Mucosa of stomach (tissue), 1 donor: Measurements from ENCODE around the gene RBM47.
"Not testable (repeated sequence)": the region's sequence is repeated elsewhere in the genome, so short reads cannot be mapped to it uniquely, and the experiment has no call there.

Experiments
- H3K27me3 ChIP-seq: one replicate; pipeline ENCODE4 v1.7.0; 2013; ENCODE audit warnings: mild to moderate bottlenecking, low read length; ENCODE audit not compliant: control insufficient read depth, insufficient read depth
- H3K36me3 ChIP-seq: one replicate; pipeline ENCODE4 v1.7.0; 2013; ENCODE audit warnings: low read length; ENCODE audit not compliant: control insufficient read depth, insufficient read depth
- H3K4me1 ChIP-seq: one replicate; pipeline ENCODE4 v1.7.0; 2013; ENCODE audit warnings: mild to moderate bottlenecking, low read length; ENCODE audit not compliant: control insufficient read depth, insufficient read depth
- H3K4me3 ChIP-seq: one replicate; pipeline ENCODE4 v1.7.0; 2013; ENCODE audit warnings: low read length
- H3K9ac ChIP-seq: one replicate; pipeline ENCODE4 v1.7.0; 2013; ENCODE audit warnings: mild to moderate bottlenecking, low read length, moderate library complexity
- H3K9me3 ChIP-seq: one replicate; pipeline ENCODE4 v1.7.0; 2013; ENCODE audit warnings: mild to moderate bottlenecking, low read length, moderate library complexity; ENCODE audit not compliant: control insufficient read depth
- donor health status: Pancreatic carcinoma.

The RBM47 gene

DNA sequence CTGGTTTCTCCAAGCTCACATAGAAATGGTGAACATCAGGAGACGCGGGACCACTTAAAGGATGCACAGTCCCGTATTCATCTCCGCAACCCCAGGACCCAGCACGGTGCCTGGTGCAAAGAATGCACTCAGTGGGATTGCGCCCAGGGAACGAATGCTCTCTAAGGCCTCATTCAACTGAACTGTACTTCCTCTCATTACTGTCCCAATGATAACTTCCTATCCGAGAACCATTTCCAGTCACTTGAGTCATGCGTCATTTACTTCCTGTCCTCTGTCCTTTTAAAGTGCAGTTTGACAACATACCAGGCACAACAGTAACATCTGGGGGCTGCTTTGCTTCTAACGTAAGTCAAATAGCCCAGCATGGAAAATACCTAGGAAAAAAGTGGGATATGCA lies 75.7 kb downstream of the RBM47 start:
- H3K9ac ChIP-seq = no peak overlapping the region

DNA sequence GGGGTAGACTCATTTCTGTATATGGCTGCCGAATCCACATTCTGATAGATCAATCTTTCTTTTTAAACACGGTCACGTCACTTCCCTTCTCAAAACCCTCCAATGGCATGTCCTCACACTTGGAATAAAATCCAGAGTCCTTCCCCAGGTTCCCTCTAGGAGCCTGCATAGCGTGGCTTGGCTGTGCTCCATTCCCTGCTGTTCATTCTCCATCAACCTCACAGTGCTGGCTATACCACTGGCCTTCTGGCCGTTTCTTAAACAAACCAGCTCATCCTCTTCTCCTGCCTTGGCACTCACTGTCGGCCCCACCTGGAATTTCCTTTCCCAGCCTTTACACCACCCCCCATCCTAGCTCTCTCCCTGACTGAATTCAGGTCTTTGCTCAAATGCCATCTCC lies 77.1 kb downstream of the RBM47 start:
- H3K9me3 ChIP-seq = no peaks in the 10 kb centered on the region
- H3K4me1 ChIP-seq = peaks cover 19% of the 10 kb centered on the region
- H3K9ac ChIP-seq = no peak overlapping the region
- peaks cover 6% of the 10 kb centered on the region for H3K36me3 ChIP-seq
- H3K4me3 ChIP-seq = no peak overlapping the region
- no peaks in the 10 kb centered on the region for H3K27me3 ChIP-seq

More for the DNA sequence above, 75.7 kb downstream of the RBM47 start:
- H3K36me3 ChIP-seq = no peaks in the 10 kb centered on the region
- H3K9me3 ChIP-seq = no peaks in the 10 kb centered on the region
- no peaks in the 10 kb centered on the region for H3K27me3 ChIP-seq
- H3K4me3 ChIP-seq = no peak overlapping the region
- H3K4me1 ChIP-seq = peaks cover 11% of the 10 kb centered on the region

DNA sequence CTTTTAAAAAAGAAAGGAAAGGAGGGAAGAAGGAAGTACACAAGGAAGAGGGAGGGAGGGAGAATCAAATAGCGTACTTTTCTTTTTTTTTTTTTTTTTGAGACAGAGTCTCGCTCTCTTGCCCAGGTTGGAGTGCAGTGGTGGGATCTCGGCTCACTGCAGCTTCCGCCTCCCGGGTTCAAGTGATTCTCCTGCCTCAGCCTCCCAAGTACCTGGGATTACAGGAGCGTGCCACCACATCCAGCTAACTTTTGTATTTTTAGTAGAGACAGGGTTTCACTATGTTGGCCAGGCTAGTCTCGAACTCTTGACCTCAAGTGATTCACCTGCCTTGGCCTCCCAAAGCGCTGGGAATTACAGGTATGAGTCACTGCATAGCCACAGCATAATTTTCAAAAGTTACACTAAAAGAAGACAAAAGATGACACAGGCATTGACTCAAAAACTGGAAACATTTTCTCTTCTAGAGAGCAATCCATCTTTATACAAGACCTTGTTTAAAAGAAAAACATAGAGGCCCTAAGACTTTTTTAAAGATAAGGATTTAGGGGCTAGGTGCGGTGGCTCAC lies 78.0 kb downstream of the RBM47 start:
- Histone ChIP-seq H3K4me1 (peaks cover 28% of the 10 kb centered on the region), H3K4me3 (peak overlapping the region; percentile 48), H3K9ac (peak overlapping the region; percentile 46), H3K36me3 (peaks cover 11% of the 10 kb centered on the region)
- H3K27me3 ChIP-seq, H3K9me3 ChIP-seq: not testable (repeated sequence)

DNA sequence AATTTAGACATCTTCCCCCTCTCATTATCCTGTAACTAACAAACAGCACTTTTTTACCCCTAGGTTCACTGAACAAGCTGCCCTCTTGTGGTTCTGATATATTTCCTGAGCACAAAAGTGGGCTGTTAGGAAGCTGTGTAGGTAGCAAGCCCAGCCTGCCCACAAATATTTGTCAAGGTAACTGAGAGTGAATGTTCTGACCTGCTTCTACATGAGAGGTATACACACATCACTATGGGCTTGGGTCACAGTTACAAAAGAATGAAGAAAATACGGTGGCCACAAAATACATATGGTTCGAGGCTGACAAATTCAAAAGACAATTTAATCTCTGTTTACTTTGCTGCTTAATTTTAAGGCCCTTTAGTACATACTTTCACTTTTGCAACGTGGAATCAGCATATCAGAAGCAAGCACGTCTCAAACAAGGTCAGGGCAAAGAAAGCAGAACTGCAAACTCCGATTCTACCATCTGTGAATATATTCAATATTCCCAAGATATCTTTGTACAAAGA lies 78.7 kb downstream of the RBM47 start:
- Histone ChIP-seq H3K9ac (peak overlapping the region; percentile 46), H3K36me3 (peaks cover 11% of the 10 kb centered on the region), H3K27me3 (no peaks in the 10 kb centered on the region), H3K4me3 (peak overlapping the region; percentile 48), H3K4me1 (peaks cover 34% of the 10 kb centered on the region), H3K9me3 (no peaks in the 10 kb centered on the region)

DNA sequence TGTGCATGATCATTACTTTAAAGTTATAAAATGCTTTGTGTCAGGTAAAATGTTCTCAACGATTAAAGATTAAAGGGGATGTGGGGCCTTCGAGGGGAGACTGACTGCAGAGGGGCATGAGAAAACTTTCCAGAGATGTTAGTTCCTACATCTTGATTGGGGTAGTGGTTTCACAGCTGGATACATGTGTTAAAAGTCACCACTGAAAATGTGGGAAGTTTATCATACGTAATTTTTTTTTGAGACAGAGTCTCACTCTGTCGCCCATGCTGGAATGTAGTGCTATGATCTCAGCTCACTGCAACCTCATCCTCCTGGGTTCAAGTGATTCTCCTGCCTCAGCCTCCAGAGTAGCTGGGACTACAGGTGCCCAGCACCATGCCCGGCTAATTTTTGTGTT lies 79.5 kb downstream of the RBM47 start:
- Histone ChIP-seq H3K4me3 (no peak overlapping the region), H3K27me3 (no peaks in the 10 kb centered on the region), H3K9me3 (no peaks in the 10 kb centered on the region), H3K9ac (peak overlapping the region; percentile 46), H3K4me1 (peaks cover 38% of the 10 kb centered on the region), H3K36me3 (peaks cover 11% of the 10 kb centered on the region)

DNA sequence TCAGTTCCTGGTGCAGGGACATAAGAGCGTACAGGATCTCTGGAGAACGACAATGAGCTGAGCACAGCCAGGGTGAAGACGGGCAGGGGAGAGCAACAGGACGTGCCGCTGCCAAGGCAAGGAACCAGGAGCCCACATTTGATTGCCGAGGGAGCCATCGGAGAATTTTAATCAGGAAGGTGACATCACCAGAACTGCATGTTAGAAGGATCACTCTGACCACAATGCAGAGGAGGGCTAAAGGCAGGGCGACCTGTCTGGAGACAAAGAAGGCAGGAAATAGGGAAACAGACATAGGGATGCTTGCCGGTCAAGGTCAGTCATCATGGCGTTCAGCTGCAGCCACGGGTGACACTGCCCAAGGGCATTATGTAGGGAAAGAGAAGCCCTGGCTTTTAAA lies 81.4 kb downstream of the RBM47 start:
- Histone ChIP-seq H3K36me3 (peaks cover 11% of the 10 kb centered on the region), H3K4me3 (no peak overlapping the region), H3K9me3 (no peaks in the 10 kb centered on the region), H3K9ac (peak overlapping the region; percentile 9), H3K27me3 (no peaks in the 10 kb centered on the region), H3K4me1 (peaks cover 38% of the 10 kb centered on the region)

DNA sequence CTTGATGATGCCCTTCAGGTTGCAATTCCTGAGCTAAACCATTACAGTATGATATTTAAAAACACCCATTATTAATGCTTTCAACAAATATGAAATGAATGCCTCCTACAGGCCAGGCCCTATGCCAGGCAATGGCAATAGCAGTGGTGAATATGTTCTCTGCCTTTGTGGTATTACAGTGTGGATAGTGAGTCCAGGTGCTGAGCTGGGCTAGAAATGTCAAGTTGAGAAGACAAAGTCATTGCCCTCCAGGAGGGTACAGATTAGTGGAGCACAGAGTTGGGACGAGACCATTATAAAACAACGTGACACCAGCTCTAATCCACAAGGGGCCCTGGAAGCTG lies 81.9 kb downstream of the RBM47 start:
- Histone ChIP-seq H3K9ac (peak overlapping the region; percentile 9), H3K27me3 (no peaks in the 10 kb centered on the region), H3K9me3 (no peaks in the 10 kb centered on the region), H3K4me1 (peaks cover 40% of the 10 kb centered on the region), H3K4me3 (no peak overlapping the region), H3K36me3 (peaks cover 11% of the 10 kb centered on the region)

DNA sequence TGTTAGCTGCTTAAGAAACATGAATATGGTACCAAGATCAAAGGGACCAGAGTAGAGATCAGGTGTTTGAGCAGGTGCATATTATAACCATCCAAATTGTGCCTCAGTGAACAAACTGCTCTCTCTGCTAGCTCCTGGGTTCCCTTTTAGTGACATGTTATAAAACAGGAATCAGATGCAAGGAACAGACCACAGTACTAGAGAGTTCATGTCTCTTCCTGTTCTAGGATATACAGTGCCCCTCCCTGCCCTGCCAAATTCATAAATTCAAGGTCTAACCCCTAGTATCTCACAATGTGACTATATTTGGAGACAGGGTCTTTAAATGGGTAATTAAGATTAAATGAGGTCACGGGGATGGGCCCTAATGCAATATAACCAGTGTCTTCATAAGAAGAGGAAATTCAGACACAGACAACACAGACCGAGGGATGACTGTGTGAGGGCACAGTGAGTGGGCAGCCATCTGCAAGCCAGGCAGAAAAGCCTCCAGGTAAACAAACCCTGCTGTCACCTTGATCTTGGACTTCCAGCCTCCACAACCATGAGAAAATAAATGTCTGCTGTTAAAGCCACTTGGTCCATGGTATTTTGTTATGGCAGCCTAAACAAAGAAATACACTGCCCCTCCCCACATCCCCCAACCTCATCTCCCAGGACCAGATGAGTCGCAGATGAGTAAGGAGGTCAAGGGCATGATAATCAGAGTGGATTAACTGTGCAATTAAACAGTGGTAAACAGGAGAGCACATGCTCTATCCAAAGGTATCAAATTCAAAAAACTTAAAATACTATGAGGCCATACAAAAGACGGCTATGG lies 82.5 kb downstream of the RBM47 start:
- Histone ChIP-seq H3K4me3 (peak overlapping the region; percentile 0), H3K9ac (peak overlapping the region; percentile 1), H3K27me3 (no peaks in the 10 kb centered on the region), H3K4me1 (peaks cover 41% of the 10 kb centered on the region), H3K36me3 (peaks cover 11% of the 10 kb centered on the region), H3K9me3 (no peaks in the 10 kb centered on the region)

DNA sequence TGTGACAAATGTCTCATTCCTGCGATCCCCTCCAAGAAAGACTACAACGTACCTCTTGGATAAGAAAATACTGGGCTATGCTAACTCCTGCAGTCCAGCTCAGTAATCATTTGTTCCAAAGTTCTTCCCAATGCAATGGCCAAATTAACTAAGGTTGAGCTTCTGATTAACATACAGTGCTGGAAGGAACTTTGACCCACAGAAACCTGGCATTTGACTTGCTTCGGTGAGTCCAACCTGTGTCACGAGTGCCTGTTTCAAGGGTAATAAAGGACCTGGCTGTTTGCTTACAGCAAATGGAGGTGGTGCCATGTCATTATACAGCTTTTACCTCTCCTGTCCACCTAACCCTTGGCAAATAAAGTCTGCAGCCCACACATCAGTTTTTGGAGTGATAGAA lies 83.2 kb downstream of the RBM47 start:
- peak overlapping the region; percentile 1 for H3K9ac ChIP-seq
- peak overlapping the region; percentile 0 for H3K4me3 ChIP-seq
- H3K9me3 ChIP-seq = no peaks in the 10 kb centered on the region
- peaks cover 48% of the 10 kb centered on the region for H3K4me1 ChIP-seq
- H3K27me3 ChIP-seq = no peaks in the 10 kb centered on the region
- H3K36me3 ChIP-seq = peaks cover 11% of the 10 kb centered on the region

DNA sequence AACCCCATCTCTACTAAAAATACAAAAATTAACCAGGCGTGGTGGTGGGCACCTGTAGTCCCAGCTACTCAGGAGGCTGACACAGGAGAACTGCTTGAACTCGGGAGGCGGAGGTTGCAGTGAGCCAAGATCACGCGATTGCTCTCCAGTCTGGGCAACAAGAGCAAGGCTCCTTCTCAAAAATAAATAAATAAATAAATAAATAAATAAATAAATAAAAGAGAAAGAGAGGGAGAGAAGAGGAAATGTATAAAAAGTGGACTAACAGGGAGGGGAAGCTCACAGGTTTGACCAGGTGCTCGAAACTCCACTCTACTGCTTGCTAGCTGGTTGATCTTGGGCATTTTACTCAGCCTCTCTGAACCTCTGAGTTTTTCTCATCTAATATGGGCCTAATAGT lies 84.2 kb downstream of the RBM47 start:
- not testable (repeated sequence) for H3K4me3 ChIP-seq, H3K9me3 ChIP-seq, H3K9ac ChIP-seq, H3K27me3 ChIP-seq
- Histone ChIP-seq H3K4me1 (peaks cover 55% of the 10 kb centered on the region), H3K36me3 (peaks cover 11% of the 10 kb centered on the region)

DNA sequence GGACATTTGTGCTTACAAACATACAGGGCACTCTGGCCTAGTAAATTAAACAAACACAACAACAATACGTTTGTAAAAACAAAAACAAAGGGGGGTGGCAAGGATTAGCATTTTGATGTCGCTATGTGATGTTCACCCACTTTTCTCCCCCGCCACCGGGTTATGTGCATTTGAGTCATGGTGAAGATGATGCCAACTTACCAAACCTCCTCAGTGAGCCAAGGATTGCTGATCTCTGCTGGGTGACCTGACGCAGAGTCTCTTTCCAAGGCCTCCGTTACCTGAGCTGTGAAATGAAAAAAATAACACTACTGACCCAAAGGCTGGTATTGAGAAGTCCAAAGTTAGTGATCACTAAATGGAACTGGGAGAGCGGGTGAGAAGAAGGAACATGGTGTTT lies 85.4 kb downstream of the RBM47 start:
- no peaks in the 10 kb centered on the region for H3K9me3 ChIP-seq
- peaks cover 53% of the 10 kb centered on the region for H3K4me1 ChIP-seq
- no peak overlapping the region for H3K4me3 ChIP-seq
- no peaks in the 10 kb centered on the region for H3K27me3 ChIP-seq
- H3K36me3 ChIP-seq = peaks cover 11% of the 10 kb centered on the region
- no peak overlapping the region for H3K9ac ChIP-seq

DNA sequence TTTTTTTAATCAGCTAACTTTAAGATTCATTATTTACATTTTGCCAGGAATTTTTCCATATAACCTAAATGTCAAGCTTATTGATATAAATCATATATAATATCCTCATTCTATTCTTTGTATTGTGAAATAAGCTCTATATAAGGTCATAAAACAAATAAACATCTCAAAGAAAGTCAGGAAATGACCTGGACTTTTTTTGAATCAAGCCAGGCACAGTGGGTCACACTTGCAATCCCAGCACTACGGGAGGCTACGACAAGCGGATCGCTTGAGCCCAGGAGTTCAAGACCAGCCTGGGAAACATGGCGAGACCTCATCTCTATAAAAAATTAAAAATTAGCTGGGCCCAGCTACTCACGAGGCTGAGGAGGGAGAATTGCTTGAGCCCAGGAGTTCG lies 88.9 kb downstream of the RBM47 start:
- Histone ChIP-seq H3K9me3 (no peaks in the 10 kb centered on the region), H3K27me3 (no peaks in the 10 kb centered on the region), H3K4me3 (no peak overlapping the region), H3K36me3 (no peaks in the 10 kb centered on the region), H3K9ac (peak overlapping the region; percentile 51), H3K4me1 (peaks cover 26% of the 10 kb centered on the region)
